ENCODE results near the gene RO60. TPM values are rescaled to one million over a fixed set of nuclear protein-coding genes. Genes with fewer than 3 reads are reported as not detected.

Gene RO60
- total and polyA plus RNA-seq, 2 donors, result 9.1 to 55.2 TPM

Other genes with a start within 250 kb of the RO60 start
- 24.5 TPM for gene UCHL5, start 252 bp upstream of the RO60 start, total RNA-seq
- 17.4 TPM for gene UCHL5, start 252 bp upstream of the RO60 start, polyA plus RNA-seq
- 6.5 TPM for gene GLRX2, start 45.8 kb downstream of the RO60 start, total RNA-seq
- 11.2 TPM for gene GLRX2, start 45.8 kb downstream of the RO60 start, polyA plus RNA-seq
- 17.1 TPM for gene CDC73, start 62.4 kb downstream of the RO60 start, total RNA-seq
- gene CDC73, start 62.4 kb downstream of the RO60 start, polyA plus RNA-seq, result 14.4 TPM
- gene B3GALT2, start 127.0 kb downstream of the RO60 start, total RNA-seq, result 0.38 TPM
- gene B3GALT2, start 127.0 kb downstream of the RO60 start, polyA plus RNA-seq, result 0.21 TPM

Measured in thymus (tissue), 2 donors.